WI38 (cell line): ENCODE measurements around the gene LBHD1.
"Not testable (repeated sequence)": the region's sequence is repeated elsewhere in the genome, so short reads cannot be mapped to it uniquely, and the experiment has no call there.

ENCODE experiments used
- H3K4me3 ChIP-seq: 2 replicates; pipeline ENCODE4 v1.5.1; 2011; ENCODE audit warnings: low read depth, mild to moderate bottlenecking, control low read depth, low read length
- TF ChIP-seq, protein P1 (sequence below): IDR thresholded peaks from 2 replicates; pipeline ENCODE4 v1.5.1; 2012; ENCODE audit warnings: low read depth, mild to moderate bottlenecking, control low read depth, low read length

Gene LBHD1

DNA sequence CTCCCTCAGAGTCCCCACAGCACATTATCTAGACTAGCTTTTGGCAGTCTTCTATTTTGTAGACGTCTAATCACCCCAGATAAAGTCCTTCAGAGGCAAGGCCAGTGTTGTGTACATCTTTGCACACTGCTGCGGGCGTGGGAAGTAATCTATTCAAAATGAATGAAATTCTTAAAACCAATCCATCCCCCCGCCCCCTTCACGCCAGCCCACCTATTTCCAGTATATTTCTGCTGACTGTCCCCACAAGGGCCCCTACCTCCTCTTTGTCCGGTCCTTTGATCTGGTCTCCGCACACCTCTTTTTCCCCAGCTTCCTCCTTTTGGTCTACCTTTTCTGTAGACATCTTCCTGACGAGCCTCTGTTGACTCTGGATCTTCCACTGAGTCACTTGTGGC is 34.8 kb upstream of the LBHD1 start:
- H3K4me3 ChIP-seq = no peak overlapping the region
- TF ChIP-seq, protein P1, sequence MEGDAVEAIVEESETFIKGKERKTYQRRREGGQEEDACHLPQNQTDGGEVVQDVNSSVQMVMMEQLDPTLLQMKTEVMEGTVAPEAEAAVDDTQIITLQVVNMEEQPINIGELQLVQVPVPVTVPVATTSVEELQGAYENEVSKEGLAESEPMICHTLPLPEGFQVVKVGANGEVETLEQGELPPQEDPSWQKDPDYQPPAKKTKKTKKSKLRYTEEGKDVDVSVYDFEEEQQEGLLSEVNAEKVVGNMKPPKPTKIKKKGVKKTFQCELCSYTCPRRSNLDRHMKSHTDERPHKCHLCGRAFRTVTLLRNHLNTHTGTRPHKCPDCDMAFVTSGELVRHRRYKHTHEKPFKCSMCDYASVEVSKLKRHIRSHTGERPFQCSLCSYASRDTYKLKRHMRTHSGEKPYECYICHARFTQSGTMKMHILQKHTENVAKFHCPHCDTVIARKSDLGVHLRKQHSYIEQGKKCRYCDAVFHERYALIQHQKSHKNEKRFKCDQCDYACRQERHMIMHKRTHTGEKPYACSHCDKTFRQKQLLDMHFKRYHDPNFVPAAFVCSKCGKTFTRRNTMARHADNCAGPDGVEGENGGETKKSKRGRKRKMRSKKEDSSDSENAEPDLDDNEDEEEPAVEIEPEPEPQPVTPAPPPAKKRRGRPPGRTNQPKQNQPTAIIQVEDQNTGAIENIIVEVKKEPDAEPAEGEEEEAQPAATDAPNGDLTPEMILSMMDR = no peak

DNA sequence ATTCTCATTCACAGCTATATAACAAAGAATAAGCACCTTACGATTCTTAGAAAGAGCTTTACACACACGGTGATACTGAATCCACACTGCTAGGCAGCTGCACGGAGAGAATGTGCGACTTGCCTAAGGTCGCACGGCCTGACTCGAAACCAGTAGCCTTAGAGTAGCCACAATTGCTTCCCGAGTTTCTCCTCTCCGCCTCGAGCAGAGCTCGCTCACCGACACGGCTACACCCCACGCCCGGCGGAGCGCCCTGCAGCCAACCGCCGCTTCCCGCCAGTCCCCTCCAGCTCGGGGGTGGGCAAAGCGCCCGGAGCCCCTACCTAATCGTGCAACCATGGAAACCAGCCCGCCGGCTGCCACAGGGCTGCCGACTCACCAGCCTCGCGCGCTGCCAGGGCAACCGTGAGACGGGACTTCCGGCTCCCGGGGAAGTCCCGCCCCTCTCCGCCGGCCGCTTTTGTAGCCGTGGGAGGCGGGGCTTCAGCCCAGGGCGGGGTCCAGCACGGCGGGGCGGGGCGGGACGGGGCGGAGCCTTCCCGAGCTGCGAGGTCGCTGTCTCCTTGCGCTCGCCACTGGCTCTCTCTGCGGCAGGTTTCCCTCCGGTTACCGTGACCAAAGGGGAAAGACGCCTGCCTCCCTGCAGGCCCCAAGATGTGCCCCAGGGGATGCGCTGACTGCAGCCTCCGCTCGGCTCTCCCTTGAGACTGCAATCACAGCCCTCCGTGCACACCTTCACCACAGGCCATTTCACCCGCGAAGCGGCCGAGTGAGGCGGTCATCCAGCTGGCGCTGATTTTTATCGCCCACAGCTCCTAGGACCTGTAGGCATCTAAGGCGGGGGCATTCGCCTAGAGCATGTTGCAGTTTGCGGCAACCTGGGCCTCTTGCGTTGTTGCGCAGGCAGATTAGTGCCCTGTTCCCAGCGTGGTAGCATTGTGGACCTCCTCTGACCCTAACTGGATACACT is 34.1 kb upstream of the LBHD1 start:
- H3K4me3 ChIP-seq = peak overlapping the region; percentile 73
- TF ChIP-seq, protein P1 = no peak

DNA sequence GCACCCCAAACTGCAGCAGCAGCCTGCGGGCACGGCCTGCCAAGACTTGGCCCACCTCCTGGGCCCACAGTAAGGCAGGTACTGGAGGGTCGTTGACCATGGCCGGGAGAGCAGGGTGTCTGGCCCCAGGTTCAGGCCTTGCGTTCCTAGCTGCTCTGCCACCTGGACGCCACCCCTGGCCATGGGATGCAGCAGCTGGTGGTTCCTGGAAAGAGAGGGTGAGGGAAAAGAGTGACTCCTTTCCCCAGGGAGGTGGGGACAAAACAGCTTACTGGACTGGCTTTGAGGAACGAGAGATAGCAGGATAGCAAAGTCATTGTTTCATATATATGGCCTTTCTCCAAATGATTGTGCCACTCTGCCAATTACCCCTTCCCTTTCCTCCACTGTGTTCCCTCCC is 33.3 kb upstream of the LBHD1 start:
- H3K4me3 ChIP-seq = peak overlapping the region; percentile 73
- TF ChIP-seq, protein P1 = no peak

DNA sequence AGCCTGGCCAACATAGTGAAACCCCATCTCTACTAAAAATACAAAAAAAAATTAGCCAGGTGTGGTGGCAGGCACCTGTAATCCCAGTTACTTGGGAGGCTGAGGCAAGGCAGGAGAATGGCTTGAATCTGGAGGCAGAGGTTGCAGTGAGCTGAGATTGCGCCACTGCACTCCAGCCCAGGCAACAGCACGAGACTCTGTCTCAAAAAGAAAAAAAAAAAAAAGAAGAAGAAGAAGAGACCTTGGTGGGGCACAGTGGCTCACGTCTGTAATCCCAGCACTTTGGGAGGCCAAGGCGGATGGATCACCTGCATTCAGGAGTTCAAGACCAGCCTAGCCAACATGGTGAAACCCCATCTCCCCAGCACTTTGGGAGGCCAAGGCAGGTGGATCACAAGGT is 31.9 kb upstream of the LBHD1 start:
- not testable (repeated sequence) for H3K4me3 ChIP-seq

DNA sequence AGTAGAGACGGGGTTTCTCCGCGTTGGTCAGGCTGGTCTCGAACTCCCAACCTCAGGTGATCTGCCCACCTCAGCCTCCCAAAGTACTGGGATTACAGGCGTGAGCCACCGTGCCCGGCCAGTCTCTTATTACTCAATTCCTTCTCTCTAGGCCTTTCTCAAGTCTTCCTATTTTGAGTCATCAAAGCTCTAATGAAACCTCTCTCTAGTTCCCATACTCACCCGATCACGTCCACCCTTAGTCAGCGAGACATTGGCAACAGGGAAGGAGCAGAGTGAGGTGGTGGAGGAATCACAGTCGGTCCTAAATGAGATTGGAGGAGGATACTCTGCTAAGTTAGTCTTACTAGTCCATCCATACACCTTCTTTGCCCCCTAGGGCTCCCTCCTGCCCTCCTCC is 30.2 kb upstream of the LBHD1 start:
- H3K4me3 ChIP-seq = no peak overlapping the region
- TF ChIP-seq, protein P1 = no peak

DNA sequence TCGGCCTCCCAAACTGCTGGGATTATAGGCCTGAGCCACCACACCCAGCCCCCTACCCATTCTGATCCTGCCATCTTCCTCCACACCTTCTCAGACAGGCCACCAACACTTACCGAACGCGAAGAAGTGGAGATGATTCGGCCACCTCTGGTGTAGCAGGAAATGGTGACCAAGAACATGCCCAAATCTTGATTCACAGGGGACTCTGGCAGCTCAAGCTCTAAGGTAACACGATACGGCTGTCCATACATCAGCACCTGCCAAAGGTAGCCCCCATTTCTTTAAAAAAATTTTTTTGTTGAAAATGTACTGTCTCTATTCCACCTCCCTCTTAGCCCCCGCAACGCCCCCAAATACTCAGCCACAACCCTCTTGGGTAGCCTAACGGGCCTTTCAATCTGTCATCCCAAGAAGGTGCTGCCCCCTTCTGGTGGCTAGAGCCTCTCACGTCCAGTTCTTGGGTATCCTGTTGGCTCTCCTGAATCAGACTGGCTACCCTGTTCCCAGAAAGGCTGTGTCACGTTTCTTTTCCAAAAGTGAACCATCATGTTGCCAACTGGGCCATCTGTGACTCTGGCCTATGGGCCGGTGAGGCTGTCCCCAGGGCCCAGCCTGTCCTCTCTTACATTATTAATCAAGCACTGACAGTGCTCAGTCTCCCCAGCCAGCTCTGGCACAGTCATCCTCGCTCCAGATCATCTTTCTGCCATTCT is 22.5 kb upstream of the LBHD1 start:
- H3K4me3 ChIP-seq = no peak overlapping the region
- TF ChIP-seq, protein P1 = peak; percentile 79

DNA sequence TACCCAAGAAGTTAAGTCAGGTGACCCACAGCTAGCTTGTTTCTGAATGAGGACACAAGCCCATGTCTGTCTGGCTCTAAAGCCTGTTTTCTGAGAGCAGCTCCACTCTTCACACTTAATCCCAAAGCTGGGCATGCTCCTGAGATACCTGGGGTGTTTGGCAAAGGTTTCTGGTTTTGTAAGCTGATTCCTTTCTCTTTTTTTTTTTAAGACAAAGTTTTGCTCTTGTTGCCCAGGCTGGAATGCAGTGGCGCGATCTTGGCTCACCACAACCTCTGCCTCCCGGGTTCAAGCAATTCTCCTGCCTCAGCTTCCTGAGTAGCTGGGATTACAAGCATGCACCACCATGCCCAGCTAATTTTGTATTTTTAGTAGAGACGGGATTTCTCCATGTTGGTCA is 21.6 kb upstream of the LBHD1 start:
- not testable (repeated sequence) for H3K4me3 ChIP-seq

DNA sequence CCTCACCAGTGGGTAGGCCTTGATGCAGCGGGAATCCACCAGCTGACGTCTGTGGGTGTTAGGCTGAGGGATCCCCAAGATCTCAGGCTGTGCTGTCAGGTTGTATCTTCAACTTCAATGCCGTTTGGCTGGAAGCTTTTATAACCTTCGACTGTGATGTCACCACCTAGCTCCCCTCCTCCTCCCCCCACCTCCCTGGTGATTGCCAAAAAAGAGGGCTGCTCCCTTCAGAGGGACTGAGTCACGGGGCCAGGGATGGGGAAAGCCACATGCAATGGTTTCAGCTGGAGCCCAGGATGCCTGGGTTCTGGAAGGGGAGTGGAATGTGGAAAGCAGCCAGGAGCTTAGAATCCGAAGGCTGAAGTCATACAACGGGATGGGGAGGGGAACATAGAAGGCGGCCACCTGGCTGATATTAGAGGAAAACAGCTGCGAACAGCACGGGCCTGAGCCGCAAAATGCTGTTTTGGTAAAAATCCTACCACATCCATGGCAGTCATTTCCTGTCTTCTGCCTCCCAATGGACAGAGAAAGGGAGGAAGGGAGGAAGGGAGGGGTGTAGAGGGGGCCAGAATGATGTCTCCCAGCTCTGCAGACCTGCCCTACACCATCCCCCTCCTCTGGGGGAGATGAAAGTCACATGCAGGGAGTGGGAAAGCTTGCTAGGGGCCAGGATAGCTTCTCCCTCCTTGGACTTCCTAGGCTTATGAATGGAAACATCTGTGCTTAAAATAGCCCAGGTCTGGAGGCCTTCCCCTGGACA is 17.5 kb upstream of the LBHD1 start, which contains the start of gene LRRN4CL:
TSS of gene LRRN4CL (minus strand) at position 110 of the 763 bp plus-strand sequence. CDS start 1,022 bp downstream, outside the sequence.
- H3K4me3 ChIP-seq = peak within 1 kb of the TSS; percentile 41
- TF ChIP-seq, protein P1 = no peak
